IPS-15b (cell line): Measurements from ENCODE around the gene CDC5L.

Source experiments
- H3K27me3 ChIP-seq: one replicate; pipeline ENCODE4 v1.6.1; 2013; ENCODE audit warnings: low read length; ENCODE audit not compliant: control insufficient read depth, insufficient read depth
- H3K36me3 ChIP-seq: one replicate; pipeline ENCODE4 v1.6.1; 2013; ENCODE audit warnings: low read length; ENCODE audit not compliant: control insufficient read depth, insufficient read depth
- H3K4me1 ChIP-seq: one replicate; pipeline ENCODE4 v1.6.1; 2013; ENCODE audit warnings: mild to moderate bottlenecking, low read length; ENCODE audit not compliant: control insufficient read depth, insufficient read depth
- H3K4me3 ChIP-seq: one replicate; pipeline ENCODE4 v1.5.1; 2013; ENCODE audit warnings: low read depth, low read length
- H3K9ac ChIP-seq: one replicate; pipeline ENCODE4 v1.6.1; 2013; ENCODE audit warnings: low read depth, mild to moderate bottlenecking, low read length
- H3K9me3 ChIP-seq: one replicate; pipeline ENCODE4 v1.6.1; 2013; ENCODE audit warnings: mild to moderate bottlenecking, low read length; ENCODE audit not compliant: control insufficient read depth, insufficient read depth

The CDC5L gene

GRCh38 chr6:44481056-44481455 is 93.5 kb downstream of the CDC5L start:
- Histone ChIP-seq H3K36me3 (no peaks in the 10 kb centered on the region), H3K9ac (no peak overlapping the region), H3K4me1 (peaks cover 5% of the 10 kb centered on the region), H3K9me3 (no peaks in the 10 kb centered on the region), H3K4me3 (no peak overlapping the region), H3K27me3 (peaks cover 2% of the 10 kb centered on the region)

- H3K9ac ChIP-seq, result no peak overlapping the region
- H3K27me3 ChIP-seq, result no peaks in the 10 kb centered on the region
- no peak overlapping the region for H3K4me3 ChIP-seq
- H3K9me3 ChIP-seq, result no peaks in the 10 kb centered on the region
- no peaks in the 10 kb centered on the region for H3K36me3 ChIP-seq
- H3K4me1 ChIP-seq, result peaks cover 7% of the 10 kb centered on the region
These were observed 94.3 kb downstream of the CDC5L start for GRCh38 chr6:44481760-44482159.

- Histone ChIP-seq H3K27me3 (no peaks in the 10 kb centered on the region), H3K9ac (no peak overlapping the region)
These were observed 98.3 kb downstream of the CDC5L start for GRCh38 chr6:44485601-44486401.

GRCh38 chr6:44487002-44487401 is 99.5 kb downstream of the CDC5L start:
- no peak overlapping the region for H3K9ac ChIP-seq
- H3K9me3 ChIP-seq, result no peaks in the 10 kb centered on the region
- H3K4me1 ChIP-seq, result peaks cover 7% of the 10 kb centered on the region
- no peaks in the 10 kb centered on the region for H3K27me3 ChIP-seq
- no peak overlapping the region for H3K4me3 ChIP-seq
- no peaks in the 10 kb centered on the region for H3K36me3 ChIP-seq

More at GRCh38 chr6:44485601-44486401, 98.3 kb downstream of the CDC5L start:
- Histone ChIP-seq H3K4me3 (no peak overlapping the region), H3K9me3 (no peaks in the 10 kb centered on the region), H3K36me3 (no peaks in the 10 kb centered on the region), H3K4me1 (peaks cover 7% of the 10 kb centered on the region)

- no peak overlapping the region for H3K4me3 ChIP-seq
- peaks cover 7% of the 10 kb centered on the region for H3K4me1 ChIP-seq
- H3K9ac ChIP-seq, result no peak overlapping the region
- no peaks in the 10 kb centered on the region for H3K36me3 ChIP-seq
- H3K27me3 ChIP-seq, result no peaks in the 10 kb centered on the region
- H3K9me3 ChIP-seq, result no peaks in the 10 kb centered on the region
These were observed 100.1 kb downstream of the CDC5L start for GRCh38 chr6:44487586-44487985.

GRCh38 chr6:44489910-44490604 is 102.6 kb downstream of the CDC5L start:
- H3K27me3 ChIP-seq, result no peaks in the 10 kb centered on the region
- H3K9me3 ChIP-seq, result no peaks in the 10 kb centered on the region
- no peaks in the 10 kb centered on the region for H3K36me3 ChIP-seq
- no peak overlapping the region for H3K4me3 ChIP-seq
- H3K9ac ChIP-seq, result no peak overlapping the region
- peaks cover 4% of the 10 kb centered on the region for H3K4me1 ChIP-seq

- no peak overlapping the region for H3K4me3 ChIP-seq
- H3K9ac ChIP-seq, result no peak overlapping the region
These were observed 105.6 kb downstream of the CDC5L start for GRCh38 chr6:44493132-44493531.

GRCh38 chr6:44493593-44493992 is 106.1 kb downstream of the CDC5L start:
- Histone ChIP-seq H3K36me3 (no peaks in the 10 kb centered on the region), H3K4me3 (no peak overlapping the region), H3K4me1 (no peaks in the 10 kb centered on the region), H3K9ac (no peak overlapping the region), H3K27me3 (no peaks in the 10 kb centered on the region), H3K9me3 (no peaks in the 10 kb centered on the region)

More at GRCh38 chr6:44493132-44493531, 105.6 kb downstream of the CDC5L start:
- Histone ChIP-seq H3K9me3 (no peaks in the 10 kb centered on the region), H3K27me3 (no peaks in the 10 kb centered on the region), H3K36me3 (no peaks in the 10 kb centered on the region), H3K4me1 (no peaks in the 10 kb centered on the region)

- no peaks in the 10 kb centered on the region for H3K27me3 ChIP-seq
- no peak overlapping the region for H3K4me3 ChIP-seq
- no peaks in the 10 kb centered on the region for H3K36me3 ChIP-seq
- no peaks in the 10 kb centered on the region for H3K4me1 ChIP-seq
- H3K9me3 ChIP-seq, result no peaks in the 10 kb centered on the region
- H3K9ac ChIP-seq, result no peak overlapping the region
These were observed 106.5 kb downstream of the CDC5L start for GRCh38 chr6:44494011-44494501.

- Histone ChIP-seq H3K9me3 (no peaks in the 10 kb centered on the region), H3K27me3 (no peaks in the 10 kb centered on the region), H3K4me1 (no peaks in the 10 kb centered on the region), H3K36me3 (no peaks in the 10 kb centered on the region), H3K4me3 (no peak overlapping the region), H3K9ac (no peak overlapping the region)
These were observed 107.8 kb downstream of the CDC5L start for GRCh38 chr6:44495036-44495901.

- no peaks in the 10 kb centered on the region for H3K36me3 ChIP-seq
- no peaks in the 10 kb centered on the region for H3K4me1 ChIP-seq
- H3K9me3 ChIP-seq, result no peaks in the 10 kb centered on the region
- no peaks in the 10 kb centered on the region for H3K27me3 ChIP-seq
- no peak overlapping the region for H3K9ac ChIP-seq
- no peak overlapping the region for H3K4me3 ChIP-seq
These were observed 109.3 kb downstream of the CDC5L start for GRCh38 chr6:44496665-44497369.
